CD4-positive, alpha-beta T cell treated with Interleukin-4 for 1 hour (primary cell): ENCODE results near the gene TSPAN4.

Experiments
- DNase-seq, 2 donors: peaks; one replicate each; pipeline ENCODE4 v3.0.0-alpha.2; 2020 to 2022

The TSPAN4 gene

DNA sequence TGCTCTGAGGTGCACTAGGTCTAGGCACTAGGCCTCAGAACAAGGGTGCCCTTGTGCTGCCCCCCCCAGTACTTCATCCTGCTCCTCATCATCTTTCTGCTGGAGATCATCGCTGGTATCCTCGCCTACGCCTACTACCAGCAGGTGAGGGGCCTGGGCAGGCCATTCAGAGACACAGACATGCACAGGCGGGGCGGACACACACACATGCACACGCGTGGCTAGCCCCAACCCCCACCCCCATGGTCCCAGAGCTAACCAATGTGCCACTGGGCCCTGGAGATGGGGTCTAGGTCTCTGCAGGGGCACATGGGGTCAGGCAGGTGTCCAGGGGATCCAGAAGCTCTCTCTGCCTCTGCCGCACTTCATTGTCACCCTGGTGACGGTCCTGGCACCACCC lies 6.0 kb upstream of the TSPAN4 start:
- no peak for DNase-seq

DNA sequence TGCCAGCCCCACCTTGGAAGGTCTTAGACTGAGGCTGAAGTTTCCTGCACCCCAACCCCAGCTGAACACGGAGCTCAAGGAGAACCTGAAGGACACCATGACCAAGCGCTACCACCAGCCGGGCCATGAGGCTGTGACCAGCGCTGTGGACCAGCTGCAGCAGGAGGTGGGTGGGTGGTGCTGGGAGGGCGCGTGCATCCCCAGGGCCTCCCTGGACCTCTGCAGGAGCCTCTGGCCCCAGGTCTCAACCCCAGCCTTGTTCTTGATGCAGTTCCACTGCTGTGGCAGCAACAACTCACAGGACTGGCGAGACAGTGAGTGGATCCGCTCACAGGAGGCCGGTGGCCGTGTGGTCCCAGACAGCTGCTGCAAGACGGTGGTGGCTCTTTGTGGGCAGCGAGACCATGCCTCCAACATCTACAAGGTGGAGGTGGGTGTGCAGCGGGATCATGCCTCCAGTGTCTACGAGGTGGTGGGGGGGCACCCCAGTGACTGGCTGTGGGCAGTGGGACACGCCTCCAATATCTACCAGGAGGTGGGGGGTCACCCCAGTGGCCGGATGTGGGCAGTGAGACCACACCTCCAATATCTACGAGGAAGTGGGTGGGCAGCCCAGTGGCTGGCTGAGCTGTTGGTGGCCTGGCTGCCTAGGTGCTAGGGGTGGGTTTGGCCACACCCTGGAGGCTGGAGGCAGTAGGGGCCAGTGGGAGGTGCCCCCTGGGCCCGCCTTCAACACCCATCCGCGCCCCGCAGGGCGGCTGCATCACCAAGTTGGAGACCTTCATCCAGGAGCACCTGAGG lies 5.3 kb upstream of the TSPAN4 start:
- DNase-seq: no peak

DNA sequence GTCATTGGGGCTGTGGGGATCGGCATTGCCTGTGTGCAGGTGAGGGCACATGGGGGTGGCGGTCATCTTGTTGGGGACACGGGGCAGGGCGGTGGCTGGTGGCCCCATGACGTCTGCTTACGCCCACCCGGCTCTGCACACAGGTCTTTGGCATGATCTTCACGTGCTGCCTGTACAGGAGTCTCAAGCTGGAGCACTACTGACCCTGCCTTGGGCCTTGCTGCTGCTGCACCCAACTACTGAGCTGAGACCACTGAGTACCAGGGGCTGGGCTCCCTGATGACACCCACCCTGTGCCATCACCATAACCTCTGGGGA lies 4.7 kb upstream of the TSPAN4 start:
- DNase-seq: no peak

- DNase-seq: no peak
These were observed 4.0 kb upstream of the TSPAN4 start for GRCh38 chr11:838441-839279.

DNA sequence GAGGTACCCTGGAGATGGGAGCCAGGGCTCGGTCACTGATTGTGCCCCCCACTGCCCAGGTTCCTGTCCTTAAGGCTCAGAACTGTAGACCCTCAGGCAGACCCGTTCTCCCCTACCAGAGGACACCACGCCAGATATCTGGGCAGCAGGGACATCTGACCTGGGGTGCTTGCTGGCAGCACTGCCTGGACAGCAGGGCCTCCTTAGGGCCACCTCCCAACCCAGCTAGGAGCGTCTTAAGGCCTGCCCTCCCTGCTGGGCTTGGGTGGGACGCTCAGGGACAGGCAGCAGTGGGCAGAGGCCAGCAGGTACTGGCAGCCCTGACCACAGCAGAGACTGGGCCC lies 3.4 kb upstream of the TSPAN4 start:
- DNase-seq: no peak

GRCh38 chr11:839875-840617 lies 2.6 kb upstream of the TSPAN4 start:
- no peak for DNase-seq

GRCh38 chr11:841981-842369 lies 677 bp upstream of the TSPAN4 start:
- DNase-seq: no peak

- DNase-seq: no peak
These were observed 558 bp downstream of the TSPAN4 start for GRCh38 chr11:843086-843734.

DNA sequence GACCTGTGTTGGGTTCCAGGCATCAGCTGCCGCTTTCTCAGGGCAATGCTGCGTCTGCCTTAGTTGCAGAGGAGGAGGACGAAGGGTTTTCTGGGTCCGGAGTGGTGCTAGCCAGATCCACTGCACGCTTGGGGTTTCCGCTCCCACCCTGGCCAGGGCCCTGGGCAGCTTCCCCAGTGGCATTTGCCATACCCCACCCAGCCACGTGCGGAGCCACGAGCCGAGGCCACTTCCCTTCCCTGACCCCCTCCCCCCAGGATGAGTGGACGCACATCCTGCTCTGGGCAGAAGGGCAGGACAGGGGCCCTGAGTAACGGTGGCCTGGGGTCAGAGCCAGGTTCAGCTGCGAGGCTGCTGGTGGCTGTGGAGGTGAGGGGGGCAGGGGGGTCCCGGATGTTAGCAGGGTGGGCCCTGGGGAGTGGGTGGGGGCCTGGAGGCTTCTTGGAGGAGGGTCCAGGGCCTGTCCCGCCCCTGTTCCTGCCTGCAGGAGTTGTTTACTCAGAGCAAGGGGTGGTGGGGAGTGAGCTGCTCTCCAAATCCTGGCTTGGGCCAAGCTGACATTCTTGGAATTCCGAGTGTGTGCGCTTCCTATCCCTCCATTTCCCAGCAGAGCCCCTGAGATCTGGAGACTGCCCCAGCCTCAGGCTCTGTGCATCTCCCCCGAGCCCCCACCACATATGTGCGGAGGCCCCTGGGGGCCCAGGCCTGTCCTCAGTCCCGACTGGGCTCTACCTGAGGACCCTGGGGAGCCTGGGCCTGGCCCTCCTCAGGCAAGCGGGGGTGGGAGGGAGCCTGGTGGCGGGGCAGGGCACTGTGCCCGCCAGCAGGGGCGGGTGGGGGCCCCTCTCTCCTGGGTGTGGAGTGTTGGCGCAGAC lies 1.4 kb downstream of the TSPAN4 start:
- peak in 1 of 2 donors; percentile 67 for DNase-seq

GRCh38 chr11:844693-845644 lies 2.3 kb downstream of the TSPAN4 start:
- peak in 1 of 2 donors; percentile 61 for DNase-seq

DNA sequence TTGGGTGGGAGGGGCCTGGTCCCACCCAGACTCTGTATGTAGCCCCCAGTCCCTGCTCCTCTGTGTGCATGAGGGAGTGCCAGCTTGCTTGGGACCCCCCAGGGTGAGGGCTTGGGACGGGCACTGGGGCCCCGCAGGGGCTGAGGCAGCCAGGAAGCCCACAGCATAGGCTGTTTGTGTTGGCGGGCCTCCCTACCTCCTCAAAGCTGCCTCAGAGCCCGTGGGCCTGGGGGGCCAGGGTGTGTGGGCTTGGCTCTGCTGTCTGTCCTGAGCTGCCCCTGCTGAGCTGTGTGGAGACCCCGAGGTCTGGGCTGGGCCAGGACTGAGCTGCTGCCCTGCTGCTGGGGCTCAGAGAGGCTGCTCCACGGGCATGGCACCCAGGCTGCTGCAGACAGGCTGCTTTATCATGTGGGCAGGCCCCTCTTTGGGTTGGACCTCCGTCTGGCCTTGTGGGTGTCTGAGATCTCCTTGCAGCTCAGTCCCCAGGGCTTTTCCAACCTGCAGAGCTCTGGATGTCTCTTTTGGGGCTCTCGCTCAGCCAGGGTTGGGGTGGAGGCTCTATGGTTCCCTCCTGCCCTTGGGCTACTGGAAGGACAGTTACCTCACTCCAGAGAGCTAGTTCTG lies 3.3 kb downstream of the TSPAN4 start:
- DNase-seq: no peak

DNA sequence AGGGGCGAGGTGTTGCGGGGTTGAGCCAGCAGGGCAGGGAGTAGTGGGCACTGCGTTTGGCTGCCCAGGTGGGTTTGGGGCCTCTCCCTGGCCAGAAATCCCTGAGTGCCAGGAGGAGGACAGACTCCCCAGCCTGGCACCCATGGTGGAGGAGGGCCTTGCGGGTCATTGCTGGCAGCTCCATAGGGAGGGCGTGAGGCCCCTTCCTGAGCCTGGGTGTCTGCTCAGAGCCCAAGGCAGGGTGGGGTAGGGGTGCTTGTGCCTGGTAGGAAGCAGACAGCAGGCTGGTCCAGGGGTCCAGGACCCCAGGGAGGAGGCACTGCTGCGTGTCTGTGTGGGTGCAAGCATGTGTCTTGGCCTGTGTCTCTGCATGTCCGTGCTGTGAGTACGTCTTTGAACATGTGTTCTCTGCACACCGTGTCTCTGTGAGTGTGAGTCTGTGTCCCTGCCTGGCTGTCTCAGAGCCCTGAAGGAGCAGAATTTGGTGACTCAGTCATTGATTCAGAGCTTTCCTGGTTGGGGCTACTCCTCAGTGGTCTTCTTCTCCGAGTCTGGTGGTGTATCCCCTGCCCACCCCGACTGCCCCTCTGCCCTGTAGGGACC lies 3.9 kb downstream of the TSPAN4 start:
- DNase-seq: no peak

GRCh38 chr11:847876-848275 lies 5.2 kb downstream of the TSPAN4 start:
- DNase-seq: no peak

DNA sequence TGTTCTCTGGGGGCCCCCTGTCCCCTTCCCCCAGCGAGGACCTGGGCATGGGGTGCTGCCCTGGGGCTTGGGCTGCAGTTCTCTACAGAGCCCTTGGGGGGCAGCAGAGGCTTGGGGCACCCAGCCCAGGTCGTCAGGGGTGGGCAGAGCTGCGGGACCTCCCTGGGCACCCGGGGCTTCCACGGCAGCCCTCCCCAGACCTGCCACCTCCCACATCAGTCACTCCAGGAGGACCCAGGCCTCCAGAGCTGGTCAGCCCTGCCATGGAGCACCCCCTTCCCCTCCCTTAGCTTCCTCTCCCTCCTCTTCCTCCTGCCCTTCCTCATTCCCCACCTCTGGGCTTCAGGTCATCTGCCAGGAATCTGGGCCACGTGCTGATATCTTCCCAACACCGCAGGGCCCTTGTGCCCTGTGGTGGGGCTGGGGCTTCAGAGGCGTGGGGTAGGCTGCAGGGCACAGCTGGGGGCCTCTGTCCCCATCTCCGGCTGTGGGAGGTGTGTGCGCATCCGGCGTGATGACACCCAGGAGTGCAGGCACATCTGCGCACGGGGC lies 5.8 kb downstream of the TSPAN4 start:
- peak; percentile 64 to 71 for DNase-seq

DNA sequence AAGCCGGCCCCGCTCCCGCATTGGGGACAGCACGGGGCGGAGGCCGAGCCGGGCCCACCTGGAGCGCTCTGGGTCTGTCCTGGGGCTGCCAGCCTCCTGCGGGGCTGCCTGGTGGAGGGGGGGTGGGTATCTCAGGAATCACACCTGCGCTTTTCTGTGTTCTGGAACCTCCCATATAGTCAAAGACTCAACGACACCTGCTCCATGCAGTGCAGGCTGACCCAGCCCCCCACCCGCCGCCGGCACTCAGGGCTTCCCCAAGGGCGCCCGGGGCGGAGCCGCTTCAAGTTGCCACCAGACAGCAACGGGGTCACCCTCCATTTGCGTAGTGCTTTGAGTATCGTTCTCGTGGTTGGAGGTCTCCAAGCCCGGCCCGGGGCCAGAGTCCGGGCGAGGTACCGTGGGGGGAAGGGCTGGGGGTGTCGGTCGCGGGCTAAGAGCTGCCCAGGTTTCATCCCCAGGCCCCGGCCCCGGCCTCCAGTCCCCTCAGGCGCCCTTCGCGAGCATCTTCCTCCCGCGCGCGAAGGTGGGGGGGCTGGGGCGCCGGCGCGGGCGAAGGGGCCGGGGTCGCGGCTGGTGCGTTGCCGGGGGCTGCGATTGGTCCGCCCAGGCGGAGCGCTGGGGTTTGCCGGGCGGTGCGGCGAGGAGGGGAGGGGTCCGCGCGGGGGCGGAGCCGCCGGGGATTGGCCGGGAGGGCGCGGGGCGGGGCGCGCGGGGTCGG lies 6.6 kb downstream of the TSPAN4 start:
- peak in 1 of 2 donors; percentile 42 for DNase-seq

GRCh38 chr11:849951-850774 lies 7.5 kb downstream of the TSPAN4 start:
- no peak for DNase-seq

GRCh38 chr11:850775-851763 lies 8.4 kb downstream of the TSPAN4 start:
- DNase-seq: no peak
